ENCODE measurements around the gene LIMA1.
"Not testable (repeated sequence)": the region's sequence is repeated elsewhere in the genome, so short reads cannot be mapped to it uniquely, and the experiment has no call there.

Gene LIMA1

DNA sequence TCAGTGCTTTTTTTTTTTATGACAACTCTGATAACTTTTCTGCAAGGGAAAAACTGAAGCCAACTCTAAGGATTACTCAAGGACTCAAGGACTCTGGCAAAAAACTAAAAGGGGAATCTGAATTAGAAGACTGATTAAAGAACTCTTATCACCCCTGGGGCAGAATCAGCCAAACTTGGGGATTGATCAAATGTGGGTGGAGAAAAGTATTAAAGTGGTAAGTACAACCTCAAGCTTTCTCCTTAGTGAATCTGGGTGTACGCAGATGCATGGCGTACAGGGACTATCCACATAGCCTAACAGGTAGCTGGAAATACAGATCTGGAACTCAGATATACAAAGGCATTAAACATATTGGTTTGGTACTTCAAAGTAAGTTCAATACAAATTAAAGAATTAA is 7.3 kb downstream of the LIMA1 start:
- Histone ChIP-seq H3K9me3 (ENCODE audit: low read length) (no peaks in the 10 kb centered on the region), H3K27me3 (ENCODE audit: insufficient read depth, low read length) (no peaks in the 10 kb centered on the region), H3K4me1 (ENCODE audit: insufficient read depth, low read length) (no peaks in the 10 kb centered on the region), H2AFZ (ENCODE audit: low read depth, low read length) (no peak overlapping the region), H3K4me3 (ENCODE audit: low read length) (no peak overlapping the region), H3K36me3 (ENCODE audit: insufficient read depth, low read length) (no peaks in the 10 kb centered on the region)

DNA sequence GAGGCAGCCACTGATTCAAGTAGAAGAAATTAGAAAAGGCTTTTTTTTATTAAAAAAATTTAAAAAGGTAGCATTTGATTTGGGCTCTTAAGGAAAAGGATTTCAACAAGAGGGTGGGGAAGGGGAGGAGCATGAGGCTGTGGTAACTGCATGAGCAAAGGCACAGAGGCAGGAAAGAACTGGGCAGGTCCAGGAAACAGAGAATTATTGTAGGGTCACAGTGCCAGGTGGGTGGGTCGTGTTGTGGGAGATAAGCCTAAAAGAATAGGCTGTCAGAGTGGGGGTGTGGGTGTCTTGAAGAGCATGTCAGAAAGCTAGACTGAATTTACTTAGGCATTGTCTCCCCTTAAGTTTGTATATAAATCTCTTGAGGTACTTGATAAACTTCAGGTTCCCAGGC is 7.8 kb downstream of the LIMA1 start:
- H2AFZ ChIP-seq (ENCODE audit: low read depth, low read length): no peak overlapping the region
- H3K4me3 ChIP-seq (ENCODE audit: low read length): no peak overlapping the region
- H3K4me1 ChIP-seq (ENCODE audit: insufficient read depth, low read length): no peaks in the 10 kb centered on the region
- no peaks in the 10 kb centered on the region for H3K9me3 ChIP-seq (ENCODE audit: low read length)
- no peaks in the 10 kb centered on the region for H3K36me3 ChIP-seq (ENCODE audit: insufficient read depth, low read length)
- H3K27me3 ChIP-seq (ENCODE audit: insufficient read depth, low read length): no peaks in the 10 kb centered on the region

DNA sequence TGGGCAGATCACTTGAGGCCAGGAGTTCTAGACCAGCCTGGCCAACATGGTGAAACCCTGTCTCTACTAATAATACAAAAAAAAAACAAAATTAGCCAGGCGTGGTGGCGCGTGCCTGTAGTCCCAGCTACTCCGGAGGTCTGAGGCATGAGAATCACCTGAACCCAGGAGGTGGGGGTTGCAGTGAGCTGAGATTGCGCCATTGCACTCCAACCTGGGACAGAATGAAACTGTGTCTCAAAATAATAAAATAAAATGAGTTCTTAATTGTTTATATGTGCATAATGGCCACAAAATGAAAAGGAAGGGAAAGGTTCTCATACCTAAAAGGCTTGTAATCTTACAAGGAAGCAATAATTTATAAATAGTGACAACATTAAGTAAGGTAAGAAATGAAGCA is 8.2 kb downstream of the LIMA1 start:
- H3K4me3 ChIP-seq (ENCODE audit: low read length); H2AFZ ChIP-seq (ENCODE audit: low read depth, low read length); H3K36me3 ChIP-seq (ENCODE audit: insufficient read depth, low read length); H3K4me1 ChIP-seq (ENCODE audit: insufficient read depth, low read length); H3K27me3 ChIP-seq (ENCODE audit: insufficient read depth, low read length); H3K9me3 ChIP-seq (ENCODE audit: low read length): not testable (repeated sequence)

DNA sequence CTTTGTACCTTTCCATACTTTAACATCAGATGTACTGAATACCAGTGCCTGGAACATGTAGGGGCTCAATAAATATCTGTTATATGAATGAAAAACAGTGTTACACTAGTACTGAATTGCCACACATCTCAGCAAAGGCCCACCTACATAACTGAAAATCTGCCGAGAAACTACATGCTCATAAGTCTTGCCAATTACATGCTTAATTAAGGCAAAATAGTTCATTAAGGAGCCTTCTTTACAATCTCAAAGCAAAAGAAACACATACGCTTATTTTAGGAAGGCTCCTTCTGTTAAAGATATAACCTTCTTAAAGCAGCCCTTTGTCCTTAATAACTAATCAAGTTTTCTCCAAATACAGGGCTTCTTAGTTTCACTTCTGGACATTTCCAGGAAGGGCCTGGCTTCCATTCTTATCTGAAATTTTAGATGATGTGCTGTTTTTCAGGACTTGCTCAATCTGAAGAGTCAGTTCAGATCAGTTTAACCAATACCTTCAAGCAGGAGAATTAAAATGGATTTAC is 11.5 kb downstream of the LIMA1 start:
- Histone ChIP-seq H3K36me3 (ENCODE audit: insufficient read depth, low read length) (no peaks in the 10 kb centered on the region), H3K27me3 (ENCODE audit: insufficient read depth, low read length) (no peaks in the 10 kb centered on the region), H3K4me1 (ENCODE audit: insufficient read depth, low read length) (peaks cover 6% of the 10 kb centered on the region), H2AFZ (ENCODE audit: low read depth, low read length) (no peak overlapping the region), H3K9me3 (ENCODE audit: low read length) (no peaks in the 10 kb centered on the region), H3K4me3 (ENCODE audit: low read length) (no peak overlapping the region)

DNA sequence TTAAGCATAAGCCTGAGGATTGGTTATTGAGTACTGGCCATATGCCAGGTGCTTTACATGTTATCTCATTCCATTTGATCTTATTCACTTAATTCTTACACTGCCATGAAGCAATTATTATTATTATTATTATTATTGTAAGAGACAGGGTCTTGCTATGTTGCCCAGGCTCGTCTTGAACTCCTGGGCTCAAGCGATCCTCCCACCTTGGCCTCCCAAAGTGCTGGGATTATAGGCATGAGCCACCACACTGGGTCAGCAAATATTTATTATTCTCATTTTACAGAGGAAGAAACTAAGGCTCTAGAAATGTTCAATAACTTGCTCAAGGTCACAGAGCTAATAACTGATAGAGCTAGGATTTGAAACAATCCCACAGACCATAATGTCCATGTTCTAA is 14.8 kb downstream of the LIMA1 start:
- Histone ChIP-seq H3K4me3 (ENCODE audit: low read length) (no peak overlapping the region), H2AFZ (ENCODE audit: low read depth, low read length) (no peak overlapping the region), H3K4me1 (ENCODE audit: insufficient read depth, low read length) (peaks cover 6% of the 10 kb centered on the region), H3K36me3 (ENCODE audit: insufficient read depth, low read length) (no peaks in the 10 kb centered on the region), H3K9me3 (ENCODE audit: low read length) (no peaks in the 10 kb centered on the region), H3K27me3 (ENCODE audit: insufficient read depth, low read length) (no peaks in the 10 kb centered on the region)

DNA sequence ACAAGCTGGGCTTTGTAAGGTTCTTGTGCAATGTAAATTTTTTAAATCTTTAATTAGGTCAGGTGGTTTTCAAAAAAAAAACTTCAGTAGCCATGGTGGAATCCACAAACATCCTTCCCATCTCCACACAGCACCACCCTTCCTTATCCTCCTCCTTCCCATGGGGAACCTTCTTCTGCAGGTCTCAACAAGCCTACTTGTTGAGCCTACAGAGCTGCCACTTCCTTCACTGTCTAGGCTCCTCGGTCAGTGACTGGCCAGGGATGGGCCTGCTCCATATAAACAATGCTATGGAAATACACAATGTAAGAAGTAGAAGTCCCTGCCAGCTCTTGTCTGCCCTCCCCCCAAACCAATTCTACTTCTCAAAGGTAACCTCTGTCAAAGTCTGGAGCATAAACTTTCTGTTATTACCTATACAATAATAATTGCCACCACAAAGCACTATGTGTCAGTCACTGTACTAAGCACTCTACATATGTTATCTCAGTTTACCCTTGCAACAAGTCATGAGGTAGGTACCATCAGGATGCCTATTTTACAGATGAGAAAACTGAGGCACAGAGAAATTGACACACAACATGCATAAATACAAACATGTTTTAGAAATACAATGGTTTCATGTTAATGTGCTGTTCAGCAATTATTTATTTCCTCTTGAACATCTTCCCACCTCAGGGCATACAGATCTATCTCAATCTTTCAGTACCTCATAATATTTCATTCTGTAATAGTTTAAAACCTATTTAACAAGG is 17.4 kb downstream of the LIMA1 start:
- no peaks in the 10 kb centered on the region for H3K36me3 ChIP-seq (ENCODE audit: insufficient read depth, low read length)
- no peak overlapping the region for H2AFZ ChIP-seq (ENCODE audit: low read depth, low read length)
- peaks cover 6% of the 10 kb centered on the region for H3K4me1 ChIP-seq (ENCODE audit: insufficient read depth, low read length)
- H3K27me3 ChIP-seq (ENCODE audit: insufficient read depth, low read length): no peaks in the 10 kb centered on the region
- no peaks in the 10 kb centered on the region for H3K9me3 ChIP-seq (ENCODE audit: low read length)
- no peak overlapping the region for H3K4me3 ChIP-seq (ENCODE audit: low read length)

DNA sequence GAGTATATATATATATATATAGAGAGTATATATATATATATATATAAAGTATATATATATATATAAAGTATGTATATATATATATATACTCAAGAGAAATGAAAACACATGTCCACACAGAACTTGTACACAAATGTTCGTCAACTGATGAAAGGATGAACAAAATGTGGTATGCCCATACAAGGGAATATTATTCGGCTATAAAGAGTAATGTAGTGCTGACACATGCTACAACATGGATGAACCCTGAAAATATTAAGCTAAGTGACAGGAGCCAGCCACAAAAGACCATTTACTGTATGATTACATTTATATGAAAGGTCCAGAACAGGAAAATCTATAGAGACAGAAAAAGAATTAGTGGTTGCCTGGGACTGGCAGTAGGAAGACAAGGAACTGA is 19.5 kb downstream of the LIMA1 start:
- H3K27me3 ChIP-seq (ENCODE audit: insufficient read depth, low read length): no peaks in the 10 kb centered on the region
- H3K9me3 ChIP-seq (ENCODE audit: low read length): no peaks in the 10 kb centered on the region
- no peaks in the 10 kb centered on the region for H3K36me3 ChIP-seq (ENCODE audit: insufficient read depth, low read length)
- H2AFZ ChIP-seq (ENCODE audit: low read depth, low read length): no peak overlapping the region
- H3K4me1 ChIP-seq (ENCODE audit: insufficient read depth, low read length): peaks cover 10% of the 10 kb centered on the region
- H3K4me3 ChIP-seq (ENCODE audit: low read length): no peak overlapping the region

DNA sequence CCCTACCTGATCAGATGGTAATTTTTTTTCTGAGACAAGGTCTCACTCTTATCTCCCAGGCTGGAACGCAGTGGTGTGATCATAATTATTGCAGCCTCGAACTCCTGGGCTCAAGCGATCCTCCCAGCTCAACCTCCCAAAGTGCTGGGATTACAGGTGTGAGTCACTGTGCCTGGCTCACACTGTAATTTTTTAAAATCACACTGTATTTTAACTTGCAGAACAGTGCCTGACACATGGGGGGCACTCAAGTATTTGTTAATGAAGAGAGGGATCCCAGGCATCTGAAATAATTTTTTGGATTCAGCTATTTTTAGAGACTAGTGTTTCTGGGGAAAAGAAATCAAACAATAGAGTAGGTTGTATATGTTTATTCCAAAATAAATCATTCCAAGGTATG is 21.7 kb downstream of the LIMA1 start:
- H2AFZ ChIP-seq (ENCODE audit: low read depth, low read length): no peak overlapping the region
- H3K27me3 ChIP-seq (ENCODE audit: insufficient read depth, low read length): no peaks in the 10 kb centered on the region
- no peak overlapping the region for H3K4me3 ChIP-seq (ENCODE audit: low read length)
- no peaks in the 10 kb centered on the region for H3K9me3 ChIP-seq (ENCODE audit: low read length)
- H3K36me3 ChIP-seq (ENCODE audit: insufficient read depth, low read length): no peaks in the 10 kb centered on the region
- H3K4me1 ChIP-seq (ENCODE audit: insufficient read depth, low read length): peaks cover 4% of the 10 kb centered on the region

DNA sequence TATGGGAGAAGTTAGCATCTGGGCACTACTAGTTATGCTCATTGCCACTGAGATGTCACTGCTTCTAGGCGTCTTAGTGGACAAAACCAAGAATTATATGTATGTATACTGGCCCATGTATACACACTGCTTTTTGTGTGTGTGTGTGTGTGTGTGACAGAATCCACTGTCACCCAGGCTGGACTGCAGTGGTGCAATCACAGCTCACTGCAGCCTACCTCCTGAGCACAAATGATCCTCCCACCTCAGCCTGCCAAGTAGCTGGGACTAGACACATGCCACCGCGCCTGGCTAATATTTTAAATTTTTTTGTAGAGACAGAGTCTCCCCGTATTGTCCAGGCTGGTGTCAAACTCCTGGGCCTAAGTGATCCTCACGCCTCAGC is 25.2 kb downstream of the LIMA1 start:
- Histone ChIP-seq H3K4me3 (ENCODE audit: low read length) (no peak overlapping the region), H3K4me1 (ENCODE audit: insufficient read depth, low read length) (peaks cover 4% of the 10 kb centered on the region), H2AFZ (ENCODE audit: low read depth, low read length) (no peak overlapping the region), H3K36me3 (ENCODE audit: insufficient read depth, low read length) (no peaks in the 10 kb centered on the region), H3K9me3 (ENCODE audit: low read length) (no peaks in the 10 kb centered on the region), H3K27me3 (ENCODE audit: insufficient read depth, low read length) (no peaks in the 10 kb centered on the region)

DNA sequence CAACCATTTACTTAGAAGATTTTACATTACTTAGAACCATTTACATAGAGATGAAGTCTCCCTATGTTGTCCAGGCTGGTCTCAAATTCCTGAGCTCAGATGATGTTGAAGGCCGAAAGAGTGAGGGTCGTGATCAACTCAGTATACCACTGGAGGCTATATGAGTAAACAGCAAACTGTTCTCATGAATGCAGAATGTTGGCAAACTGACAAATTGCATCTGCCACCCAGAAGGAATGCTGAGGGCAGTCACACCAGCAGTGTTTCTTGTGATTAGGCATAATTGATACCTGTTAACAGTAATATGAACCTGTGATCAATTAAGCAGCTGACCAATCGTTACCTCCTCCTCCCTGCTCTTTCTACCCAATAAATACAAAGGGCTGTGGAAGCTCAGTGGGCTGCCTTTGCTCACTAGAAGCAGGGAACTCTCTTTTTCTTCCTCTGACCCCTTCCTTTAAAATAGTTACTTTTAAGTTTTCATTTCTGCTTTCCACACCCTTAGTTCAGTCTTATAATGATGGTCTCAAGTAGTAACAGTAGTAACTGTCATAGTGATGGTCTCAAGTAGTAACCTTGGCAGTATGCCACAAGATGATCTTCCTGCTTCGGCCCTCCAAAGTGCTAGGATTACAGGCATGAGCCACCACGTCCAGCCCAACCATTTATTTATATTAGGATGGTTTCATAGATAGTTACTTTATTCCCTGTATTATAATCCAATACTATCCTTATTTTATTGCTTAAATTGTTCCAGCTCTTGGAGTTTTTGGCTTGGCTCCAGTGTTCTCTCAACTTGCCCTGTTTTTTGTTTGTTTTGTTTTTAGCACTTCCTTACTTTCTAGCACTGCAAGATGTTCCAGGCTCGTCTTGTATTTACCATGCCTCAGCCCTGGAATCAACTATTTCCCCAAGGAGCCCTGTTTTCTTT is 25.8 kb downstream of the LIMA1 start:
- H2AFZ ChIP-seq (ENCODE audit: low read depth, low read length): no peak overlapping the region
- H3K36me3 ChIP-seq (ENCODE audit: insufficient read depth, low read length): no peaks in the 10 kb centered on the region
- H3K4me3 ChIP-seq (ENCODE audit: low read length): no peak overlapping the region
- no peaks in the 10 kb centered on the region for H3K9me3 ChIP-seq (ENCODE audit: low read length)
- peaks cover 4% of the 10 kb centered on the region for H3K4me1 ChIP-seq (ENCODE audit: insufficient read depth, low read length)
- H3K27me3 ChIP-seq (ENCODE audit: insufficient read depth, low read length): no peaks in the 10 kb centered on the region

DNA sequence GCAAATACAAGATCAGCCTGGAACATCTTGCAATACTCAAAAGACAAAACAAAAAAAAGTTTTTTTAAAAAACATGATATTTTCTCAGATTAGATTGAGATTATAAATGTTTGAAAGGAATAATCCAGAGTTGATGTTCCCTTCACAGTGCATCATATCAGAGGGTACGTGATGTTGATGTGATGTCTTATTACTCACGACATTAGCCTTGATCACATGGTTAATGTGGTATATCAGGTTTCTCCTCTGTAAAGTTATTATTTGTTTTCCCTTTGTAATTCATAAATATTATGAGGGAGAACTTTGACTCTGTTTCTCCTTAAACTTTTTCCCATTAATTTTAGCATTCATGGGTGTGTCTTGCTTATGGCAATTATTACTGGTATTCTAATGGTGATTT is 26.6 kb downstream of the LIMA1 start:
- H3K27me3 ChIP-seq (ENCODE audit: insufficient read depth, low read length): no peaks in the 10 kb centered on the region
- H3K4me3 ChIP-seq (ENCODE audit: low read length): no peak overlapping the region
- no peak overlapping the region for H2AFZ ChIP-seq (ENCODE audit: low read depth, low read length)
- H3K9me3 ChIP-seq (ENCODE audit: low read length): no peaks in the 10 kb centered on the region
- peaks cover 4% of the 10 kb centered on the region for H3K4me1 ChIP-seq (ENCODE audit: insufficient read depth, low read length)
- H3K36me3 ChIP-seq (ENCODE audit: insufficient read depth, low read length): no peaks in the 10 kb centered on the region

DNA sequence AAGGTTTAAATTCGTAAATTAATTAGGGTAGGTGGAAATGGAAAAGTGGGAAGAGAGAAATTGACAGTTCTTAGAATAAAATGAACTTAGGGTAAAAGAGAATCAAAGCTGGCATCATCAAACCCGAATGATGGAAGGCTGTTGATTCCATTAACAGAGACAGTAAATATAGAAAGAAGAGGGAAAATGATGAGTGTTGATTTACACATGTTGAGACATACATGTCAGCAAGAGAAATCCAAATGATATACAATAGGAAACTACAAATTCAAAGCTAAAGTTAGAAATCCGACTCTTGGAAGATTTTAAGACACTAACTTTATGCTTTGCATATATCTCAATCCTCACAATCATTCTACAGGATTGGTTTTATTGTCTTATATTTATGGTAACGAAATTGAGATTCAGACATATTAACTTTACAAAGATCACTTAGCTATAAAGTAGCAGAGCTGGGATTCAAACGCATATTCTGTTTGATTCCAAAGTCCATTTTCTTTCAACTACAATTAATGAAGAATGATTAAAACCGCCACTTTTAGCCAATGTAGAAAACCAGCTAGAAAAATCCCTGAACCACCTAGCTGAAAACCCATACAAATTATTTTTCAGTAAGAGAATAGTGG is 30.2 kb downstream of the LIMA1 start:
- Histone ChIP-seq H3K36me3 (ENCODE audit: insufficient read depth, low read length) (no peaks in the 10 kb centered on the region), H3K4me1 (ENCODE audit: insufficient read depth, low read length) (no peaks in the 10 kb centered on the region), H2AFZ (ENCODE audit: low read depth, low read length) (no peak overlapping the region), H3K9me3 (ENCODE audit: low read length) (no peaks in the 10 kb centered on the region), H3K4me3 (ENCODE audit: low read length) (no peak overlapping the region), H3K27me3 (ENCODE audit: insufficient read depth, low read length) (no peaks in the 10 kb centered on the region)

DNA sequence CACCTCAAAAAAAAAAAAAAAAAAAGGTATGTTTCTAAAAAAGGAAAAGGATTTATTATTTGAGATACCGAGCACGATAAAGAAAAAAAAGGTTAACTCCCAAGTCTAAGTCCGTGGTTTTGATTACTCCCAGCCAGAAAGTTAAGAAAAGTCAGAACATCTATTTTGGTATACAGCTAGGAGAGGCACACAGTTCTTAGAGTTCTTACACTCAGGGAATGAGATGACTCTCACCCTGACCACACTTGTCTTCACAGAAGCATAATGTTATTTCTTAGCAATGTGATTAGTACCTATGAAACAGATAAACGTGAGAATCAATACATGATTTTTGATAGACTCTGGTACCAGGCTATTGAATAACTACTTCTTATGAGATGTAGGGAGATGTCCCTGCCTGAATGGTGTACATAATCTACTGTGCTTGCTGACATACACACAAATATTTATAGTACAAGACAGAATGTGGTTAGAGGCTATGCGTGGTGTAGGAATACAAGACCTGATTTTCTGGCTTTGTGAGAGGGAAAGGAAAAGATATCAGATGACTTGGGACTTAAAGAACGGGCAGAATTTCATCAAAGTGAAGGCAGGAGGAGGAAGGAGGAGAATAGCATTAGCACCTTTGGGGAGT is 31.6 kb downstream of the LIMA1 start:
- Histone ChIP-seq H3K4me1 (ENCODE audit: insufficient read depth, low read length) (no peaks in the 10 kb centered on the region), H3K36me3 (ENCODE audit: insufficient read depth, low read length) (no peaks in the 10 kb centered on the region), H3K27me3 (ENCODE audit: insufficient read depth, low read length) (no peaks in the 10 kb centered on the region), H3K9me3 (ENCODE audit: low read length) (no peaks in the 10 kb centered on the region), H2AFZ (ENCODE audit: low read depth, low read length) (no peak overlapping the region), H3K4me3 (ENCODE audit: low read length) (no peak overlapping the region)
